ENCODE data around the gene C9orf43. TPM values are rescaled to one million over a fixed set of nuclear protein-coding genes. Genes with fewer than 3 reads are reported as not detected.

Gene C9orf43, protein sequence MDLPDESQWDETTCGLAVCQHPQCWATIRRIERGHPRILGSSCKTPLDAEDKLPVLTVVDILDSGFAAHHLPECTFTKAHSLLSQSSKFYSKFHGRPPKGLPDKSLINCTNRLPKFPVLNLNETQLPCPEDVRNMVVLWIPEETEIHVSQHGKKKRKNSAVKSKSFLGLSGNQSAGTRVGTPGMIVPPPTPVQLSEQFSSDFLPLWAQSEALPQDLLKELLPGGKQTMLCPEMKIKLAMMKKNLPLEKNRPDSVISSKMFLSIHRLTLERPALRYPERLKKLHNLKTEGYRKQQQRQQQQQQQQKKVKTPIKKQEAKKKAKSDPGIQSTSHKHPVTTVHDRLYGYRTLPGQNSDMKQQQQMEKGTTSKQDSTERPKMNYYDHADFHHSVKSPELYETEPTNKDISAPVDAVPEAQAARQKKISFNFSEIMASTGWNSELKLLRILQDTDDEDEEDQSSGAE
- 0.24 and 0.44 TPM in 2 replicates for total RNA-seq

DNA sequence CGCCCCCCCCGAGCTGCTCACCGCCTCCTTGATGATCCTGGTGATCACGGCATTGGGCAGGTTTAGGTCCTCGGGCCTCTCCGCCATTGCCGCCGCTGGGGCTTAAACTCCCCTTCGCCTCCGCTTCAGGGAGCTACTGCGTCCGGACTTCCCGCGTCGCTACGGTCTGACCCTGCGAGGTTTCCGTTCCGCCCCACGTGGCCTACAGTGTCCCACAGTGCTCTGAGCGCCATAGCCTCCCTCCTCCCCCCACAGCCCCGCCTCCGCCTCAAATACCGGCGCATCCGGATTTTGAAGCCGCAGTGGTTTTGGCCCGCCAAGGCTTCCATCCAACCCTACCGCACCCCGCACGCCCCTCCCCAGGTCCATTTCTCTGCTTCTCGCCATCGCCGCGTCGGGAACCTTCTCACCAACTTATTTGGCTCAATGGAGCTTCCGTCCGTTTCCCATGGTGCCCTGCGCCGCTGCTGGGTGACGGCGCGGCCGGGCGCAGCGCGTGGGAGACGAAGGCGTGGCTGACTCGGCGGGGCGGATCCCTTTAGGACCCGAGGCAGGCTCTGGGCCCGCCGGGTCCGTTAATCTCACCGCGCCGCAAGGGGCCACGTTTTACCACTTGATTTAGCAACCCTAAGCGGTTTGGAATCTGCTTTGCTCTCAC is at the start of gene C9orf43, which contains the start of gene POLE3:
TSS of gene C9orf43 (plus strand) at position 541 of the 658 bp plus-strand sequence. CDS start 2,747 bp downstream, outside the sequence.
TSS of gene POLE3 (minus strand) at position 469 of the 658 bp plus-strand sequence. CDS start at position 87, 382 bp downstream.

DNA sequence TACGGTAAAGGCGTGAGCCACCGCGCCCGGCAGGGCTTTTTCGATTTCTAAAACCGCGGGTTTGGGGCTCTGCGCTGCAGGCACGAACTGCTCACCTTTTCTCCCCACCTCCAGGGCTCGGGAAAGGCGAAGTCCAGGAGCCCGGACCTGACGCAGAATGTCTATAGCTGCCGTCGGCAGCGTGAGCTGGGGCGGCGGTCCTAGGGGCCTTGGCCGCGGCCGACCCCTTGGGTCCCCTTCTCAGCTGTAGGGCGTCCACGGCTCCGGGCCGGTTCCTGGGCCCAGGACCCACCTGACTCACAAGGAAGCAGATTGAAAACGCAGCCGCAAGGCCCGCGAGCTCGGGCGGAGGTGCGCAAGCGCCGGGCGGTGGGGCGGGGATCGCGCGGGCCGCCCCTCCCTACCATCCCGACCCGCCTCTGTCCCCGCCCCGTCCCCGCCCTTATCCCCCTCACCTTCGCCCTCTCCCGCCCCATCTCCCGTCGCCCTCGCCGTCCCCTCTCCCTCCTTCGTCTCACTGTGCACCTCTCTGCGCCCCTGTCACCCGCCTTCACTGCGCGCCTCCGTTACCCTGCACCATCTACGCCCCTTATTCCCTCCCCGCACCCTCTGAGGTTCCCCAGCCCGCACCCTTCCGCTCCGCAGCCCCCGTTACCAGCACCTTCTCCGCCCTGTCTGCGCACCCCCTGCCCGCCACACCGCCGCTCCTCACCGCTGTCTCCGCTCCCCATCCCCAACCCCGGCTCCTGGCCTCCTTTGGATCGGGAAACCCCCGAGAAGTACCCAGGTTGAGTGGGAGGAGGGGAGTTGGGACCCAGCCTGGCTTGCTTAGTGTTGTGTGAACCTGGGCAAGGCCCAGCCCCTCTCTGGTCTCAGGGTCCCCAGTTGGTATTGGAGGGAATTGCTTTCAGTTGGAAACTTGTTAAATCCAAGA is 33.6 kb upstream of the C9orf43 start, which contains the start of gene HDHD3:
TSS of gene HDHD3 (minus strand) at position 353 of the 934 bp plus-strand sequence. CDS start 2,632 bp downstream, outside the sequence.

DNA sequence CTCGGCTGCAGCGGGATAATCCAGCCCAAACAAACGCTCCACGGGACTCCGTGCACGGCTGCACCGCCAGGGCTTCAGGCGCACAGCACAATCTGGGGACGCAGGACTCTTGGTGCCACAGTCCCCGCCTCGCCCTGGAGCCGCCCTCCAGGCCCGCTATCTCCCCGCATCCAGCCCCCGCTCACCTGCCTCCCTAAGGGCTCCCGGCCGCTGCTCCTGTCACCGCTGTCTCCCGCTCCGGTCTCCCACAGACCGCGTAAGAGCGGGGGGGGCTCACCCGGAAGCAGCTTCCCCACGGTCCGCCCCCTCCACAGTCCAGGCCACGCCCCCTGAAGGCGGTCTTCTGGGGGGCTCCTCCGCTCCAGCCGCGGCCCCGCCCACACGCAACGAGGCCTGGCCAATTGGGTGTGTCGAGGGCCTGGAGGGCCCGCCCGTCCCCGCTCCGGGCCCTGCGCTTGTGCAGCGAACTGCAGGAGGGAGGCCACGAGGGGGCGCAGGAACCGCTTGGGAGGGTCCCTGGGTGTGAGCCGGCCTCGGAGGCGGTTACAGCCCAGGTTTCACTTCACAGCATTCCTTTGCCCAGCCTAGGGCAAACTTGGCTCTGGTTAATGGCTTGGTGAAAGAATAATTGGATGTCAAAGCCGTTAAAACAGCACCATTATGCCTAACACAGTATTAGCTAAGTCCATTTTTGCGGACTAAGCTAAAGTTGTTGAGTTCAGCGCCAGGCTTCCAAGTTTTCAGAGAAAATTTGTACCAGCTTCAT is 9.3 kb upstream of the C9orf43 start, which contains the start of gene ALAD:
TSS of gene ALAD (minus strand) at position 258 of the 766 bp plus-strand sequence. CDS start 7,725 bp downstream, outside the sequence.

DNA sequence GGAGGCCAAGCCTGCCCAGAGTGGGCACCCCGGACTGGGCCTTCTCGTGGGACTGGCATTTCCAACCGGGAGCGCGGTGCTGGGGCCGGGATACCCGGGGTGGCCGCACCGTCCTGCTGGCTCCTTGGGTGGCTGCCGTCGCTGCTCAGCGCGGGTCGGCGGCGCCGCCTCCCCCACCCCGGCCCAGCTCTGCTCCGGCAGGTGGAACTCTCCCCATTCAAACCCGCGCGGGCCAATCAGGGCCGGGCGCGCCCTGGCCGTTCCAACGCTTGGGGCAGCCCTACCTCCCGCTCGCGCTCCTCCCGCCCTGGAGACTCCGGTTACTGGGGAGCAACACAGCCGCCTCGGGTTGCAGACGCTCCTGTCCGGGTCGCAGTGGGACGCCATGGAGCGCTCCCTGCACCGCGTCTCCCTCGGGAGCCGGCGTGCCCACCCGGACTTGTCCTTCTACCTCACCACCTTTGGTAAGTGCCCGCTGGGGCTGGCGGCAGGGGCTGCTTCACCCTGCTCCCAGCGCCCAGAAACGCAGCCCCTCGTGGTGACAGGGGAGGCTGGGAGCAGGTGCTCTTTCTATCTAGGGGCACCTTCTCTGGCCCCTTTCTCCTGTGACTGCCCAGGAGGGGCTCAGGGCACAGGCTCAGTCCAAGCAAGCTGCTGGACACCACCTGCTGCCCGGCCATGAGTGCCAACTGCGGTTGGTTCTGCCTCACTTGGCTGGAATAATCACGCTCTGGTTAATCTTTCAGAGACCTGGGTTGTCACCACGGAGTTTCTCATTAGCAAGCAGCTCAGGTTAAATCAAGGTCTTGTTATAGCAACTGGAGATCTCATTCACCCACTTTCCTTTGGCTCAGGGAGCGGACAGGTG is 53.1 kb downstream of the C9orf43 start, which contains the start of gene RGS3:
TSS of gene RGS3 (plus strand) at position 310 of the 868 bp plus-strand sequence. CDS start at position 386, 76 bp downstream.

Other genes with a start within 250 kb of the C9orf43 start
- gene FKBP15, start 189.5 kb upstream of the C9orf43 start, total RNA-seq = 14.3 and 17.8 TPM in 2 replicates
- 19.0 and 20.5 TPM in 2 replicates for gene SLC31A1, start 189.2 kb upstream of the C9orf43 start, total RNA-seq
- 34.8 and 38.0 TPM in 2 replicates for gene CDC26, start 135.2 kb upstream of the C9orf43 start, total RNA-seq
- 16.5 and 19.2 TPM in 2 replicates for gene PRPF4, start 135.1 kb upstream of the C9orf43 start, total RNA-seq
- not detected in 2 replicates for gene RNF183, start 107.4 kb upstream of the C9orf43 start, total RNA-seq
- 0.81 and 0.98 TPM in 2 replicates for gene WDR31, start 70.5 kb upstream of the C9orf43 start, total RNA-seq
- gene BSPRY, start 61.2 kb upstream of the C9orf43 start, total RNA-seq = not detected in 2 replicates
- 9.6 and 10.0 TPM in 2 replicates for gene HDHD3, start 33.8 kb upstream of the C9orf43 start, total RNA-seq
- gene ALAD, start 9.5 kb upstream of the C9orf43 start, total RNA-seq = 21.7 and 25.5 TPM in 2 replicates
- 13.5 and 19.0 TPM in 2 replicates for gene POLE3, start 72 bp upstream of the C9orf43 start, total RNA-seq
- 15.5 and 27.3 TPM in 2 replicates for gene RGS3, start 53.0 kb downstream of the C9orf43 start, total RNA-seq